ENCODE measurements around the gene MMP26. TPM values are rescaled to one million over a fixed set of nuclear protein-coding genes. Genes with fewer than 3 reads are reported as not detected.
"Not testable (repeated sequence)": the region's sequence is repeated elsewhere in the genome, so short reads cannot be mapped to it uniquely, and the experiment has no call there.

MMP26 gene
- total RNA-seq, 1 donor from 2014 or later = not detected

GRCh38 chr11:4713241-4713640 lies 8.7 kb downstream of the MMP26 start:
- DNase-seq = no peak
- intact Hi-C loops (cut with micrococcal nuclease) = no loop called here
- no peak for ATAC-seq

- ATAC-seq = no peak
Measured at GRCh38 chr11:4714300-4714699, 9.7 kb downstream of the MMP26 start.

GRCh38 chr11:4722616-4723534 lies 18.3 kb downstream of the MMP26 start:
- DNase-seq; ATAC-seq; intact Hi-C loops (cut with micrococcal nuclease): not testable (repeated sequence)

More at GRCh38 chr11:4714300-4714699, 9.7 kb downstream of the MMP26 start:
- no peak for DNase-seq
- intact Hi-C loops (cut with micrococcal nuclease) = no loop called here

DNA sequence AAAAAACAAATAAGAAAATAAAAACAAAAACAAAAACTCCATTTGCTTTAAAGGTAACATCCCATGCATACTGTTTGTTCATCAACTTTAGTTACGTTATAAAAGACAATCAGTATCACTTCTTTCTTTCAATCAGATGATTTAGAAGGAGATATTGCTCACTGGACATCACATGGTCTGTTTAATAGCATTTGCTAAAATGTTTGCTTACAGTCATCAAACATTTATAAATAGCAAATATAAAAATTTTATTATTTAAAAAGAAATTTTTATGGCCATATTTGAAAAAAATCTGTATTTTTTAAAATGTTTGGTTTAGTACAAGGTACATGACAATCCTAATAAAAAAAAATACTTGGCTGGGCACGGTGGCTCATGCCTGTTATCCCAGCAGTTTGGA lies 22.6 kb downstream of the MMP26 start:
- ATAC-seq (no peak), DNase-seq (no peak)
- intact Hi-C loops (cut with micrococcal nuclease) = no loop called here

GRCh38 chr11:4740735-4741134 lies 36.2 kb downstream of the MMP26 start:
- DNase-seq (no peak), ATAC-seq (no peak)
- intact Hi-C loops (cut with micrococcal nuclease) = no loop called here

- no peak for ATAC-seq
- intact Hi-C loops (cut with micrococcal nuclease) = no loop called here
Measured at GRCh38 chr11:4748438-4748837, 43.9 kb downstream of the MMP26 start.

GRCh38 chr11:4751201-4751600 lies 46.6 kb downstream of the MMP26 start:
- intact Hi-C loops (cut with micrococcal nuclease) = no loop called here
- ATAC-seq = no peak

More at GRCh38 chr11:4748438-4748837, 43.9 kb downstream of the MMP26 start:
- DNase-seq = no peak

More at GRCh38 chr11:4751201-4751600, 46.6 kb downstream of the MMP26 start:
- no peak for DNase-seq

Other genes starting within 250 kb of the MMP26 start
- not detected for gene OR52K1, start 222.1 kb upstream of the MMP26 start, total RNA-seq
- gene OR52M1, start 159.6 kb upstream of the MMP26 start, total RNA-seq = not detected
- gene OR52I2, start 123.0 kb upstream of the MMP26 start, total RNA-seq = not detected
- not detected for gene OR52I1, start 110.7 kb upstream of the MMP26 start, total RNA-seq
- 10.6 TPM for gene TRIM68, start 96.6 kb upstream of the MMP26 start, total RNA-seq
- not detected for gene OR51D1, start 67.3 kb upstream of the MMP26 start, total RNA-seq
- gene OR51E1, start 60.8 kb upstream of the MMP26 start, total RNA-seq = 1.8 TPM
- not detected for gene OR51E2, start 6.9 kb upstream of the MMP26 start, total RNA-seq
- not detected for gene OR51F1, start 65.2 kb downstream of the MMP26 start, total RNA-seq
- not detected for gene OR52R1, start 99.6 kb downstream of the MMP26 start, total RNA-seq
- not detected for gene OR51F2, start 116.5 kb downstream of the MMP26 start, total RNA-seq
- gene OR51S1, start 144.4 kb downstream of the MMP26 start, total RNA-seq = not detected
- gene OR51T1, start 177.1 kb downstream of the MMP26 start, total RNA-seq = not detected
- gene OR51A7, start 199.0 kb downstream of the MMP26 start, total RNA-seq = not detected
- not detected for gene OR51G2, start 214.6 kb downstream of the MMP26 start, total RNA-seq
- gene OR51G1, start 219.6 kb downstream of the MMP26 start, total RNA-seq = not detected
- gene OR51A4, start 242.8 kb downstream of the MMP26 start, total RNA-seq = not detected

Data from left ventricle myocardium superior (tissue), 1 donor.